ENCODE data around the gene HIRA. TPM values are rescaled to one million over a fixed set of nuclear protein-coding genes. Genes with fewer than 3 reads are reported as not detected.

HIRA gene
- total and polyA plus RNA-seq, 9 of the 15 experiments (the other 6 are each of a cell fraction or from before 2014, with no cell fraction given) = 0.96 to 132 (median 58.4) TPM

- in situ Hi-C loops (cut with MboI) (no loop called here), intact Hi-C loops (cut with micrococcal nuclease) (loop anchor here (10.0 kb wide), 1 partner anchor 612 kb away; the partner anchor contains the start of gene TANGO2)
- DNase-seq (ENCODE audit: extremely low read depth in 1 of 4, low spot score in 3 of 4) = no peak
- Histone ChIP-seq H3K4me3 (no peak overlapping the region), H3K36me3 (ENCODE audit: control insufficient read depth, insufficient read depth, low read length) (peaks cover 80% of the 10 kb centered on the region), H3K9ac (ENCODE audit: insufficient read depth in 1 of 2, low read depth in 2 of 2, low read length in 2 of 2) (peak overlapping the region in 1 of 2 experiments; percentile 17; a peak in 1 of 4 replicates), H3K4me1 (replicated peaks in 1 of 2; ENCODE audit: control insufficient read depth in 2 of 2, insufficient read depth in 2 of 2, low read length in 2 of 2) (peaks cover 8 to 15% of the 10 kb centered on the region in 2 experiments; a peak in 4 of 5 replicates), H3K4me2 (ENCODE audit: insufficient read depth, low read length) (no peak overlapping the region), H3K9me3 (replicated peaks; ENCODE audit: control insufficient read depth, insufficient read depth, low read depth, low read length) (no peaks in the 10 kb centered on the region), H3K27me3 (ENCODE audit: control insufficient read depth in 2 of 2, insufficient read depth in 2 of 2, low read length in 2 of 2) (no peaks in the 10 kb centered on the region), H3K9me1 (ENCODE audit: control insufficient read depth, insufficient read depth, low read length) (peaks cover 21% of the 10 kb centered on the region), H4K20me1 (replicated peaks; ENCODE audit: control insufficient read depth, insufficient read depth, low read length) (peaks cover 44% of the 10 kb centered on the region), H3K27ac (ENCODE audit: extremely low read depth, low read depth, low read length) (no peak overlapping the region; the same call in 2 of the 3 replicates), H3K79me2 (ENCODE audit: control insufficient read depth, insufficient read depth, low read length) (peaks cover 86% of the 10 kb centered on the region), H2AFZ (ENCODE audit: low read depth, low read length) (no peak overlapping the region)
- BruUV-seq (replicated peaks) = no TSS peak
- ATAC-seq = peak; percentile 2; the same call in 1 of the 3 replicates
- TF ChIP-seq CREB5 (CRISPR knock-in tag; IDR thresholded peaks at IDR 0.05) = no peak
- no peak for TF ChIP-seq XRCC3 (IDR thresholded peaks at IDR 0.05)
- TF ChIP-seq KDM4B (IDR thresholded peaks at IDR 0.05; ENCODE audit: borderline replicate concordance in 2 of 2, low read depth in 1 of 2) = no peak
- no peak for TF ChIP-seq SMAD4 (CRISPR knock-in tag; conservative IDR thresholded peaks at IDR 0.05)
- TF ChIP-seq KLF16 (IDR thresholded peaks at IDR 0.05) = no peak
- TF ChIP-seq ZNF121 (CRISPR knock-in tag; conservative IDR thresholded peaks at IDR 0.05) = no peak
- TF ChIP-seq, protein P1, sequence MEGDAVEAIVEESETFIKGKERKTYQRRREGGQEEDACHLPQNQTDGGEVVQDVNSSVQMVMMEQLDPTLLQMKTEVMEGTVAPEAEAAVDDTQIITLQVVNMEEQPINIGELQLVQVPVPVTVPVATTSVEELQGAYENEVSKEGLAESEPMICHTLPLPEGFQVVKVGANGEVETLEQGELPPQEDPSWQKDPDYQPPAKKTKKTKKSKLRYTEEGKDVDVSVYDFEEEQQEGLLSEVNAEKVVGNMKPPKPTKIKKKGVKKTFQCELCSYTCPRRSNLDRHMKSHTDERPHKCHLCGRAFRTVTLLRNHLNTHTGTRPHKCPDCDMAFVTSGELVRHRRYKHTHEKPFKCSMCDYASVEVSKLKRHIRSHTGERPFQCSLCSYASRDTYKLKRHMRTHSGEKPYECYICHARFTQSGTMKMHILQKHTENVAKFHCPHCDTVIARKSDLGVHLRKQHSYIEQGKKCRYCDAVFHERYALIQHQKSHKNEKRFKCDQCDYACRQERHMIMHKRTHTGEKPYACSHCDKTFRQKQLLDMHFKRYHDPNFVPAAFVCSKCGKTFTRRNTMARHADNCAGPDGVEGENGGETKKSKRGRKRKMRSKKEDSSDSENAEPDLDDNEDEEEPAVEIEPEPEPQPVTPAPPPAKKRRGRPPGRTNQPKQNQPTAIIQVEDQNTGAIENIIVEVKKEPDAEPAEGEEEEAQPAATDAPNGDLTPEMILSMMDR (IDR thresholded peaks at IDR 0.05 in 2 of 3, conservative IDR thresholded peaks at IDR 0.05 in 1 of 3; ENCODE audit: insufficient read depth in 2 of 3, low read depth in 1 of 3, low read length in 3 of 3) = no peak
- no peak for TF ChIP-seq MYNN (IDR thresholded peaks at IDR 0.05)
- no peak for TF ChIP-seq MYNN (CRISPR knock-in tag; IDR thresholded peaks at IDR 0.05)
- no peak for TF ChIP-seq TCF7L2 (IDR thresholded peaks at IDR 0.05; ENCODE audit: low read depth, low read length)
- TF ChIP-seq ZNF589 (CRISPR knock-in tag; IDR thresholded peaks at IDR 0.05; ENCODE audit: low read depth) = no peak
- TF ChIP-seq RHOXF2B (CRISPR knock-in tag; conservative IDR thresholded peaks at IDR 0.05) = no peak
- TF ChIP-seq BCLAF1 (IDR thresholded peaks at IDR 0.05; ENCODE audit: borderline replicate concordance in 1 of 2, control insufficient read depth in 1 of 2, low read depth in 2 of 2, low read length in 1 of 2) = no peak
- TF ChIP-seq, protein P2, sequence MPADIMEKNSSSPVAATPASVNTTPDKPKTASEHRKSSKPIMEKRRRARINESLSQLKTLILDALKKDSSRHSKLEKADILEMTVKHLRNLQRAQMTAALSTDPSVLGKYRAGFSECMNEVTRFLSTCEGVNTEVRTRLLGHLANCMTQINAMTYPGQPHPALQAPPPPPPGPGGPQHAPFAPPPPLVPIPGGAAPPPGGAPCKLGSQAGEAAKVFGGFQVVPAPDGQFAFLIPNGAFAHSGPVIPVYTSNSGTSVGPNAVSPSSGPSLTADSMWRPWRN (IDR thresholded peaks at IDR 0.05; ENCODE audit: low read depth) = no peak
- TF ChIP-seq HIVEP1 (CRISPR knock-in tag; IDR thresholded peaks at IDR 0.05) = no peak
- TF ChIP-seq BACH1 (tag; IDR thresholded peaks at IDR 0.05) = no peak
- no peak for TF ChIP-seq HDGF (IDR thresholded peaks at IDR 0.05)
- CTCF ChIA-PET (ENCODE audit: low intra/inter-chr PET ratio) = no interaction called here
- WGBS (ENCODE audit: insufficient coverage, low coverage, missing lambda C conversion rate) = 89% methylated on average over 4 of the region's 4 CpGs
- no peak for FAIRE-seq
- POLR2A ChIA-PET = interaction anchor here (1.8 to 14.3 kb wide), 5 partner anchors 11 to 33 kb away, joined by 5 to 245 read pairs (median 13); partner anchors contain the start of genes HIRA and MRPL40
Observed at GRCh38 chr22:19412478-19412877, 19.1 kb downstream of the HIRA start.
